CD14-positive monocyte (primary cell): ENCODE results near the gene GPBP1L1. TPM values are rescaled to one million over a fixed set of nuclear protein-coding genes. Genes with fewer than 3 reads are reported as not detected.
A peak's percentile ranks its signal among the peaks of the same experiment; 100 is the strongest.

Source experiments
- DNase-seq, 3 donors: peaks; one replicate each; pipeline ENCODE4 v3.0.0-alpha.2; 2011 to 2022
- H2AFZ ChIP-seq: 2 replicates; pipeline ENCODE4 v1.6.0; 2012; ENCODE audit warnings: mild to moderate bottlenecking, low read depth, low read length, inconsistent platforms; ENCODE audit not compliant: insufficient read depth, poor library complexity, severe bottlenecking
- H3K27ac ChIP-seq, 2 donors: 1 replicate in 1 of 2; 2 replicates in 1 of 2; pipeline ENCODE4 v1.5.1; 2012 to 2013; ENCODE audit warnings: low read length in 2 of 2, control low read depth in 1 of 2, inconsistent platforms in 1 of 2, low read depth in 1 of 2, mild to moderate bottlenecking in 1 of 2
- H3K27me3 ChIP-seq, 2 donors: one replicate each; pipeline versions ENCODE4 v1.6.0 to v1.6.1; 2011 to 2013; ENCODE audit warnings: low read length in 2 of 2; ENCODE audit not compliant: control insufficient read depth in 2 of 2, insufficient read depth in 2 of 2
- H3K36me3 ChIP-seq, 2 donors: replicated peaks in 1 of 2; 1 replicate in 1 of 2; 2 replicates in 1 of 2; pipeline versions ENCODE4 v1.5.1 to v1.6.1; 2012 to 2013; ENCODE audit warnings: low read length in 2 of 2, control low read depth in 1 of 2, inconsistent platforms in 1 of 2, mild to moderate bottlenecking in 1 of 2; ENCODE audit not compliant: insufficient read depth in 2 of 2, control insufficient read depth in 1 of 2
- H3K4me1 ChIP-seq, 2 donors: 1 replicate in 1 of 2; 2 replicates in 1 of 2; pipeline versions ENCODE4 v1.5.1 to v1.6.1; 2012 to 2013; ENCODE audit warnings: low read length in 2 of 2, control low read depth in 1 of 2, inconsistent platforms in 1 of 2, mild to moderate bottlenecking in 1 of 2, moderate library complexity in 1 of 2; ENCODE audit not compliant: insufficient read depth in 2 of 2, control insufficient read depth in 1 of 2
- H3K4me2 ChIP-seq: replicated peaks from 2 replicates; pipeline ENCODE3; 2012; ENCODE audit warnings: low read length, moderate library complexity, mild to moderate bottlenecking; ENCODE audit not compliant: poor library complexity, severe bottlenecking; ENCODE audit errors: extremely low read depth
- H3K4me3 ChIP-seq, 3 experiments: fragments of 200-600 bp in 1 of 3; sonication (generic) in 1 of 3; replicated peaks in 1 of 3; 1 replicate in 2 of 3; 2 replicates in 1 of 3; pipeline ENCODE4 v1.5.1; 2011 to 2013; ENCODE audit warnings: low read length in 3 of 3, mild to moderate bottlenecking in 3 of 3, control low read depth in 2 of 3, low read depth in 2 of 3, inconsistent platforms in 1 of 3, moderate library complexity in 1 of 3
- H3K79me2 ChIP-seq: 2 replicates; pipeline ENCODE4 v1.6.0; 2012; ENCODE audit warnings: mild to moderate bottlenecking, control low read depth, inconsistent platforms, low read length, moderate library complexity; ENCODE audit not compliant: insufficient read depth
- H3K9ac ChIP-seq: 2 replicates; pipeline ENCODE4 v1.6.0; 2017; ENCODE audit warnings: low read length, mild to moderate bottlenecking; ENCODE audit not compliant: insufficient read depth, poor library complexity, severe bottlenecking
- H3K9me3 ChIP-seq, 2 donors: replicated peaks in 1 of 2; 1 replicate in 1 of 2; 2 replicates in 1 of 2; pipeline versions ENCODE4 v1.5.1 to v1.6.1; 2012 to 2013; ENCODE audit warnings: low read length in 2 of 2, control low read depth in 1 of 2; ENCODE audit not compliant: control insufficient read depth in 1 of 2, insufficient read depth in 1 of 2
- H4K20me1 ChIP-seq: 2 replicates; pipeline ENCODE4 v1.6.0; 2012; ENCODE audit warnings: mild to moderate bottlenecking, low read length, control low read depth, moderate library complexity; ENCODE audit not compliant: insufficient read depth
- H3K27ac Mint-ChIP-seq, 7 donors: one replicate each; pipeline ENCODE4 v1.8.0; 2020; ENCODE audit warnings: mild to moderate bottlenecking in 7 of 7, mixed read lengths in 7 of 7, moderate library complexity in 6 of 7, inconsistent platforms in 2 of 7
- H3K27me3 Mint-ChIP-seq, 3 donors: one replicate each; pipeline ENCODE4 v1.8.0; 2021 to 2022; ENCODE audit warnings: low read depth in 3 of 3, mild to moderate bottlenecking in 3 of 3, mixed read lengths in 3 of 3, moderate library complexity in 3 of 3, inconsistent platforms in 1 of 3
- H3K36me3 Mint-ChIP-seq, 2 donors: one replicate each; pipeline ENCODE4 v1.8.0; 2020; ENCODE audit warnings: mixed read lengths in 2 of 2, inconsistent platforms in 1 of 2, mild to moderate bottlenecking in 1 of 2
- H3K4me1 Mint-ChIP-seq: one replicate; pipeline ENCODE4 v1.8.0; 2020; ENCODE audit warnings: mild to moderate bottlenecking, mixed read lengths
- H3K4me3 Mint-ChIP-seq, 2 donors: one replicate each; pipeline ENCODE4 v1.8.0; 2020; ENCODE audit warnings: mild to moderate bottlenecking in 2 of 2, mixed read lengths in 2 of 2, moderate library complexity in 1 of 2
- H3K9me3 Mint-ChIP-seq, 7 donors: one replicate each; pipeline ENCODE4 v1.8.0; 2020 to 2022; ENCODE audit warnings: mixed read lengths in 7 of 7, mild to moderate bottlenecking in 6 of 7, moderate library complexity in 6 of 7, inconsistent platforms in 2 of 7
- CTCF ChIP-seq: fragments of 200-600 bp; IDR thresholded peaks from one replicate; pipeline ENCODE4 v1.8.0; 2022; ENCODE audit warnings: antibody characterized with exemption, mild to moderate bottlenecking
- WGBS: methylation state at CpG from one replicate; pipeline ENCODE4 v1.1.5; 2013; ENCODE audit warnings: missing lambda C conversion rate; ENCODE audit not compliant: insufficient coverage; 5-methylcytosine and 5-hydroxymethylcytosine counted together
- intact Hi-C, 2 donors: fragments of 100-400 bp; cut with micrococcal nuclease; formaldehyde crosslinking; loops; one replicate each; pipeline versions ENCODE4 v1.15.0 to v1.15.1; 2023
- polyA plus RNA-seq, 3 donors: library from polyadenylated mRNA; depleted of rRNA in 1 of 3; unstranded in 2 of 3; stranded (reverse) in 1 of 3; fragments of 300-500 nt in 2 of 3; fragments of >200 nt in 1 of 3; fragmentation: Illumina TruSeq in 2 of 3; gene quantifications; 1 replicate in 2 of 3; 2 replicates in 1 of 3; pipeline ENCODE4 v1.2.3, GENCODE V29; 2012 to 2021

GPBP1L1 gene
- polyA plus RNA-seq, 3 donors, result 71.6 to 93.3 (median 79.5) TPM

- Histone ChIP-seq H3K9ac (no peak within 1 kb of the TSS), H3K9me3 (no peaks in the 10 kb centered on the region), H4K20me1 (peaks cover 23% of the 10 kb centered on the region), H3K4me1 (peaks cover 0 to 2% of the 10 kb centered on the region in 2 donors), H3K27ac (peak within 1 kb of the TSS in 1 of 2 donors; percentile 14), H3K36me3 (peaks cover 61 to 82% of the 10 kb centered on the region in 2 donors), H3K79me2 (no peaks in the 10 kb centered on the region), H3K27me3 (no peaks in the 10 kb centered on the region), H2AFZ (no peak within 1 kb of the TSS), H3K4me3 (no peak within 1 kb of the TSS), H3K4me2 (no peak within 1 kb of the TSS)
- no peak for DNase-seq
- Mint-ChIP-seq H3K27me3 (peaks cover 0 to 3% (median 2%) of the 10 kb centered on the region in 3 donors), H3K27ac (peak within 1 kb of the TSS in 3 of 7 donors; percentile 3 to 30 (median 15)), H3K36me3 (peaks cover 53 to 79% of the 10 kb centered on the region in 2 donors), H3K4me1 (peaks cover 11% of the 10 kb centered on the region), H3K4me3 (no peak within 1 kb of the TSS), H3K9me3 (no peaks in the 10 kb centered on the region)
- no peak for TF ChIP-seq CTCF
- intact Hi-C loops, result no loop called here
- WGBS, result 71% methylated on average over 3 of the region's 4 CpGs
Measured at GRCh38 chr1:45623972-45624371, 62.4 kb downstream of the GPBP1L1 start, which contains the start of gene CCDC17. CCDC17 (minus strand) TSS chr1:45624054; CDS start chr1:45623909, 145 bp downstream.

GRCh38 chr1:45622524-45623394 lies 63.6 kb downstream of the GPBP1L1 start:
- Histone ChIP-seq H2AFZ (no peak overlapping the region), H3K79me2 (no peaks in the 10 kb centered on the region), H3K4me1 (peaks cover 0 to 2% of the 10 kb centered on the region in 2 donors), H3K9me3 (no peaks in the 10 kb centered on the region), H3K4me2 (no peak overlapping the region), H4K20me1 (peaks cover 23% of the 10 kb centered on the region), H3K27ac (no peak overlapping the region), H3K27me3 (no peaks in the 10 kb centered on the region), H3K9ac (no peak overlapping the region), H3K4me3 (no peak overlapping the region), H3K36me3 (peaks cover 61 to 82% of the 10 kb centered on the region in 2 donors)
- Mint-ChIP-seq H3K4me1 (peaks cover 11% of the 10 kb centered on the region), H3K4me3 (no peak overlapping the region), H3K27me3 (peaks cover 0 to 3% (median 2%) of the 10 kb centered on the region in 3 donors), H3K36me3 (peaks cover 53 to 78% of the 10 kb centered on the region in 2 donors), H3K9me3 (no peaks in the 10 kb centered on the region), H3K27ac (peak overlapping the region in 2 of 7 donors; percentile 3 to 62)
- intact Hi-C loops, result no loop called here
- 91% methylated on average over 73 of the region's 78 CpGs for WGBS
- DNase-seq, result no peak
- no peak for TF ChIP-seq CTCF
